HG03159 (cell line): ENCODE results near the gene RMND1.
"Not testable (repeated sequence)": the region's sequence is repeated elsewhere in the genome, so short reads cannot be mapped to it uniquely, and the experiment has no call there.

Experiments used
- ATAC-seq: cut with Tn5 transposase; IDR thresholded peaks from one replicate; pipeline ENCODE4 v1.9.1; 2021; ENCODE audit warnings: mild to moderate bottlenecking, moderate library complexity; ENCODE audit not compliant: unreplicated experiment

Gene RMND1

DNA sequence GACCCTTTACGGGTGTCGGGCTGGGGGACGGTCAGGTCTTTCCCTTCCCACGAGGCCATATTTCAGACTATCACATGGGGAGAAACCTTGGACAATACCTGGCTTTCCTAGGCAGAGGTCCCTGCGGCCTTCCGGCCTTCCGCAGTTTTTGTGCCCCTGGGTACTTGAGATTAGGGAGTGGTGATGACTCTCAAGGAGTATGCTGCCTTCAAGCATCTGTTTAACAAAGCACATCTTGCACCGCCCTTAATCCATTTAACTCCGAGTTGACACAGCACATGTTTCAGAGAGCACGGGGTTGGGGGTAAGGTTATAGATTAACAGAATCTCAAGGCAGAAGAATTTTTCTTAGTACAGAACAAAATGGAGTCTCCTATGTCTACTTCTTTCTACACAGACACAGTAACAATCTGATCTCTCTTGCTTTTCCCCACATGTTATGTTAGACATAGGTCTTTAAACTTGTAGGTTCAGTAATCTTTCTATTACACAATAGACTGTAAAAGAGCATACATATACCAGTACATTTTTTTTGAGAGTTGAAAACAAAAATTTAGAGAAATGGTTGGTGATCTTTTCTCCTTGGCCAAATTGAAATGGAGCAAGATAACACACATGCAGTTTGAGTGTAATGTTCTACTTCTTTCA lies 3.9 kb upstream of the RMND1 start:
- not testable (repeated sequence) for ATAC-seq

DNA sequence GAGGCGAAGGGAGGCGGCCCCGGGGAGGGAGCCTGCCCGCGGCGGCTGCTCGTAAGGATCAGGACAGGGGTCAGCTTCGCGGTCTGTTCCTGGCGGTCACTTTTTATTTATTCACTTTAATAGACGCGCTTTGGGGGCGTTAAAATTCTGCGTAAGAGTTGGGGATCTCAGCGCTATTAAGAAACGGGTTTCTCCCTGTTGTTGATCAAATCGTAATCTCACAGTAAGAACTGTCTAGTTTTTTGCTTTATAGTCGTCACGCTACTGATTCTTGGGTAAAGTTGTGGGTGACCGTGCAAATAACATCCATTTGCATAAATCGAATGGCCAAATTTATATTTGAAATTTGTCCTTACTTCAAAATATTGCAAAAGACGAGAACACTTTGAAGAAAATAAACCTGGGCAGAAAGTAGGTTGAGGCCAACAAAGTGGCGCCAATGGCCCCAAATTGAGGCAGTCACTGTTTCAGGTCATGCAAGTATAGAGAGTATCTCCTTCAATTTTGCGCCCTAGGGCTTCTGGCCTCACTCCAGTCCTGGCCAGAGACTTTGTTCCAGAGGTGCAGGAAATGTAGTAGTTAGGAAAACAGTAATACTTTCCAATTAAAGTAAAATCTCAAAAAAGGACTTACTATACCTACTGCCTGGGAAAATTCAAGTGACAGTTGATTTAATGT lies 963 bp upstream of the RMND1 start:
- ATAC-seq, result no peak

DNA sequence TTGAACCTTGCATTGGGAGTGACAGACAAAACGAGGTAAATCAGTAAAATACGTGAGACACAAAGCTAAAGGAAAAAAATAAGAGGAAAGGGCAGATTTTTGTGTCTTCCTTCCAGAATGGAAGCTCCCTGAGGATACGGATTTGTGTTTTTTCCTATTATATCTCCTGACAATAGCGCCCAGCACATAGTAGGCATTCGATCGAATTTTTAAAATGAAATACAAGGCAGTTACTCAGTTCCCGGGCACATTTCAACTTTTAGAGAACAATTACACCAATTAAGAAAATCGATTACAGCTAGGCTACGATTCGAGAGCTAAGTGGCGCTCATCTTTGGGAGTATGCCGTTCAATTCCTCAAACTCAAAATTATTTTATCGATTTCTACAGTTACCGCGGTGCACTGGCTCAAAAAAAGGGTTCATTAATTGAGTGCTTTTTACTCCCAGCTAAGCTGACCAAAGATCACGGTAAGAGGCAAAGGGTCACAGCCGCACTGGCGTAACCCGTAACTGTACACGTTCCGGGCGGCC lies 443 bp downstream of the RMND1 start:
- peak; percentile 43 for ATAC-seq

DNA sequence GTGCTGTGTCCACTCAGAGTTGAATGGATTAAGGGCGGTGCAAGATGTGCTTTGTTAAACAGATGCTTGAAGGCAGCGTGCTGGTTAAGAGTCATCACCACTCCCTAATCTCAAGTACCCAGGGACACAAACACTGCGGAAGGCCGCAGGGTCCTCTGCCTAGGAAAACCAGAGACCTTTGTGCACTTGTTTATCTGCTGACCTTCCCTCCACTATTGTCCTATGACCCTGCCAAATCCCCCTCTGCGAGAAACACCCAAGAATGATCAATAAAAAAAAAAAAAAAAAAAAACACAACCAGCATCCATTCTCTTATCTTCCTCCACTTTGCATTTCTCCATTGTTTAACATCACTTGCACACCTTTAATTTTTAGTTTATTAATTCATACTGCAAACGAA lies 998 bp downstream of the RMND1 start:
- not testable (repeated sequence) for ATAC-seq

DNA sequence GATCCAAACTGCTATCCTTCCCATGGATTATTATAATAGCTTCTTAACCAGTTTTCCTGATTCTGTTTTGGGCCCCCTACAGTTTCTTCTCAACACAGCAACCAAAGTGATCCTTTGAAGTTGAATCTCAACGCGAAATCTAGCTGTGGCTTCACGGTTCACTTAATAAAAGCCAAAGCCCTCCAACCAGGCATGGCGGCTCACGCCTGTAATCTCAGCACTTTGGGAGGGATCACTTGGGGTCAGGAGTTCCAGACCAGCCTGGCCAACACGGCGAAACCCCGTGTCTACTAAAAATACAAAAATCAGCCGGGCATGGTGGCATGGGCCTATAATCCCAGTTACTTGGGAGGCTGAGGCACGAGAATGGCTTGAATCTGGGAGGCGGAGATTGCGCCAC lies 3.3 kb downstream of the RMND1 start:
- ATAC-seq, result no peak

DNA sequence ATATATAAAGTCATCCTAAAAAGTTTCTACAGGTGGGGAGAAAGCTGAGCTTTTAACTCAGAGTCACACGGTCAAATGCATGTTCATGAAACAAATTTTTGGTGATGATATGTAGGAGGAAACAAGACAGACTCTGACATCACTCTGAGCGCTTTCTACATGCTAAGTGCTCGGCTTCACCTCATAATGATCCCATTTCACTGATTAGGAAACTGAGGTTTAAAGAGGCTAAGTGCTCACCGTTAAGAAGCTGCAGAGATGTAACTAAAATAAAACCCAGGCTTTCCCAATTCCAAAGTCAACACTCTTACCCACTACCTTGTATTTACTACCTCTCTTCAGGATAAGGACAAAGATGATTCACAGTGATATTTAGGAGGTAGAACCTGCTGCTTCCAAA lies 4.7 kb downstream of the RMND1 start:
- ATAC-seq, result no peak

DNA sequence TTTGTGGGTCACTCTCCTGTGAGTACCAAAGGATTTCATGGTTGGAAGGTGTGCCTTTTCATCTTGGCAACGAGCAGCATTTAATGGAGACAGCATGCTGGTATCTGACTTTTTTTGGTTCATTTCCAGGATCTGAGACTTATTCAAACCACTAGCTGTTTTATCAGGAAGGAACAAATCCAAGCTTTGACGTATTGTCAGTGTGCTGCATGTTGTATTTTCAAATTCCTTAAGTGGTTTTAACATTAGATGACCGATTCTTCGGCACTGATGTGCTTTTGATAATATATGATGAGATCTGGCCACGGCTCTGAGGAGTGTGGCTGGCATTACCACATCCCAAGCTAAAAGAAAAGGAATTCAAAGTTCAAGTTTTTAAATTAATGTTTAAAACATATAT lies 6.4 kb downstream of the RMND1 start:
- ATAC-seq, result no peak

DNA sequence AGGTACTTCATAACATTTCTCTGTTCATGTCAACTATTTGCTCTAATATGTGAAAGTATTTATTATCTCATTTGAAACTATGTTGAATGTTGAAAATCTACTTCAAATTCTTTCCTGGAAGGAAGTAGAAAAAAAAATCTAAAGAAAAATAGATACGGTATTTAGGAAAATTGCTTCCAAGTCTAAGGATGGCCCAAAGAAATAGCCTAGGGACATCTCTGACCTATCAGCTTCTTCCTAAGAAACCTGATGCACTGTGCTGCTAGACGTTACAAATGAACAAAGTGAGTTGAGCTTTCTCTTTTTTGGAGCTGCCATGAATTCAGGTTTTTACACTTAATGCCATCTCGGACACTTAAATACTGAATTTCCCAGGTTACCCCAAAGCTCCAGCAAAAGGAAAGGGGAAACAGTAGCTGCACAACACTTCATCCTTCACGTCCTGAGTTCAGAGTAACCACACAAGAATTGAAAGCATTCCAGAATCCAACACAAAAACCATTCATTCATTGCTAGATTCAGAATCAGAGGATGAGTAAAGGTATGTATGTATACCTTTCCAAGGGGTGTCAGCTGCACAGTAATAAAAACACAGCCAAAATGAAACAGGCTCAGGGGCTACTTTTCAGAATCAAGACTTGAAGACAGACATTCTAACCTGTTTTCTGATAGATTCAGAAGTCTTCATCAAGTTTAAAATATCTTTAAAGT lies 7.9 kb downstream of the RMND1 start:
- ATAC-seq, result no peak

DNA sequence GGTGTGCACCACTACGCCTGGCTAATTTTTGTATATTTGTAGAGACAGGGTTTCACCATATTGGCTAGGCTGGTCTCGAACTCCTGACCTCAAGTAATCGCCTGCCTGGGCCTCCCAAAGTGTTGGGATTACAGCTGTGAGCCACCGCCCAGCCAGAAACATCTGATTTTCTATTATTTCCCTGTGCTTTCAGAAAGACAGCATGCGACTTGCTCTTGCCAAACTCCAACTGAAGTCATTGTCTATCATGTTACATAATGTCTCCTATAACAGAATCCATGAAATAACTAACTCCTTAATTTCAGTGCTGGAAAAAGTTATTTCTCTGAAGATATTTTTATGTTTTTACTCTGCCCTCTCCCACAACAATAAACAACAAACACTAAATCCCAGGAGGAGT lies 8.5 kb downstream of the RMND1 start:
- no peak for ATAC-seq

DNA sequence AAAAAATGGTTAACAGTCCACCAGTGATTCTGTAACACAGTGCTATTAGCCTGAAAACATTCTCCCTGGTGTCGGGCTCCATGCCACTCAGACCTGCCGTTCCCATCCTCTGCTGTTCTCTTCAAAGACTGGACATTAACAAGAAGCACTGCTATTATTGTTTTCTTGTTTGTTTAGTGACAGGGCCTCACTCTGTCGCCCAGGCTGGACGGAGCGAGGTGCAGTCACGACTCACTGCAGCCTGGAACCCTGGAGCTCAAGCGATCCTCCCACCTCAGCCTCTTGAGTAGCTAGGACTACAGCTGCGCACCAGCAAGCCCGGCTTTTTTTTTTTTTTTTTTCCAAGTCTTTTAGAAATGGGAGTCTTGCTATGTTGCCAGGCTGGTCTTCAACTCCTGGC lies 9.6 kb downstream of the RMND1 start:
- ATAC-seq, result no peak

DNA sequence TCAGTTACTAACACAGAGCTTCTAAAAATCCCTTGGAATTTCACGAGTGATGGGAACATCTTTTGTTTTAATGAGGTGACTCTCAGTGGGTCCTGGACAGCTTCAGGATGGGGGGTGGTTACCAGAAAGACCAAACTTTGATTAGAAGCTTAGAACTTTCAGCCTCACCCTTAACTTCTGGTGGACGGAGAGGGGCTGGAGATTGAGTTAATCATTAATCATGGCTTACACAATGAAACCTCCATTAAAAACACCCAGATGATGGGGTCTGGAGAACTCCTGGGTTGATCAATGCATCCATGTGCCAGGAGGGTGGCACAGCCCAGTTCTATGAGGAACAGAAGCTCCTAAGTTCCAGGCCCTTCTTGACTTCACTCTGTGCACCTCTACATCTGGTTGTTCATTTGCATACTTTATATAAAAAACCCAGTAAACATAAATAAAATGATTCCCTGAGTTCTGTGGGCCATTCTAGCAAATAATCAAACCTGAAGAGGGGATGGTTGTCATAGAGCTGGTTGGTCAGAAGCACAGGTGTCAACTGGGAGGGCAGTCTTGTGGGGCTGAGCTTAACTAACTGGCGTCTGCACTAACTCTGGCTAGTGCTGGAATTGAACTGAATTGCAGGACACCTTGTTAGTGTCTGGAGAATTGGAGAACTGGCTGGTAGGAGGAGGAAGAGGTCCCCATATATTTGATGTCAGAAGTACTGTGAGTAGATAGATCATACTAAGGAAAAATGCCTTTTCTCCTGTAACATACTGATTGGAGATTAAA lies 10.3 kb downstream of the RMND1 start:
- no peak for ATAC-seq

DNA sequence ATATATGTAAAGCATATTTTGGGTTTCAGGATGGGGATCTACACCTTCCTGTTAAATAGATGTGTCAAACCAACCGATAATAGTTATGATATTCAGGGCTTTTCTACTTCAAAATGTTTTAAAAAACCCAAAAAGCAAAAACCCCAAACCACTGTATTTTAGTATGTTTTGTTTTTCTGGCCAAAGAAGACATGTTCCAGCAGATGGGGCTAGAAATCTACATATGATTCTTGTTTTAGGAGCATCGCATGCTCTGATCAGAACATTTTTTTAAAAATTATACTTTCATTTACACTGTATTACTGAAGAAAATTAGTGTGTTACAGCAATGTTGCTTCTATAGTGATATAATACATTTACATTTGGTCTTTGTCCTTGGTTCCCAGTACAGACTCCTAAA lies 11.0 kb downstream of the RMND1 start:
- peak; percentile 47 for ATAC-seq

DNA sequence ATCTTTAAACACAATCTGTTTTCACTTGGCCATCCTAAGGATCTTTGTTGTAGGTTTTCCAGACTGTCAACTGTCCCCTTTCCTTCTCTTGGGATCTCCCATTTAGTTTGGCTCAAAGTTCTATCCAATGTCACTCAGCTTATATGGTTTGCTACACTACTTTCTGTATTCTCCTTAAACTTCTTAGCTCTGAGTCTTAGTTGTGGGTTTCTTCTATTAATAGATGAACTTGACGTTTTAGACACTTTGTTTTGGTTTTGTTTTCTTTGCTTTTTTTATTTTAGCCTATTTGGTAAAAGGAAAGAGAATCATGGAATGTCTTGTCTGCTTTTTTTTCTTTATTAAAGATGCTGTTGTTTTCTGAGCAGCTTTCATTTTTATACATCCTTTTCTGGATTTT lies 11.4 kb downstream of the RMND1 start:
- ATAC-seq, result peak; percentile 62

DNA sequence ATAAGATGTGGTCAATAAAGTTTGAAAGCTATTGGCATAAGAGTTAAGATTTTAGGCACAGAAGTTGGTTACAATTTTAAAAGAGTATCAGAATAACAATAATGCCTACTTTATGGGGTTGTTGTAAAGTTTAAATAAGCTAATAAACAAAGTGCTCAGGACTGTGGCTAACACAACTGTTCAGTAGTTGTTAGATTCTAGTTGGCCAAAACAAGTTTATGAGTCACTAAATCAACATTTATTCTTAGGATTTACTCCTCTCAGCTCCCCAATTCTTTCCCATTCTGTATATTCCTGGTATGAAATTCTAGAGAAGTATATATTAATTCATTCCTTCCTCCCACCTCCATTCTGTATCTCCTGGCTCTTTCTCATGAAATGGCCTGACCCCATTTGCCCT lies 14.5 kb downstream of the RMND1 start:
- ATAC-seq, result no peak

DNA sequence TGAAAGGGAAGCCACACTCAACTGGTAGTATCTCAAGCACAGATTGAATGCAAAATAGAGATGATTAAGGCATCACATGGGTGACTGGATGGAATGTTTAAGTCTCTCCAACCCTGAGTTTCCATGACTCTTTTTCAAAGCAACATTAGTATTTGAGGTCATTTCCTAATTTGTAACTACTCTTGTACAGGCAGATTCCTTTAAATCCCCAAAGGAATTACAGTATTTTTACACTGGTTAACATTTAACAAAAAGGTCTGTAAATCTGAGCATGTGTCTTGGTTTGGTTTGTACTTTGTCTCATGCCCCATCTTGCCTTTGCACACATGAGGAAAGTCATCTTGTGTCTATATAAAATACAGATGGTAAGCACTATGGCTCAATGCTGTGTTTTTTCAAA lies 15.1 kb downstream of the RMND1 start:
- ATAC-seq, result no peak

DNA sequence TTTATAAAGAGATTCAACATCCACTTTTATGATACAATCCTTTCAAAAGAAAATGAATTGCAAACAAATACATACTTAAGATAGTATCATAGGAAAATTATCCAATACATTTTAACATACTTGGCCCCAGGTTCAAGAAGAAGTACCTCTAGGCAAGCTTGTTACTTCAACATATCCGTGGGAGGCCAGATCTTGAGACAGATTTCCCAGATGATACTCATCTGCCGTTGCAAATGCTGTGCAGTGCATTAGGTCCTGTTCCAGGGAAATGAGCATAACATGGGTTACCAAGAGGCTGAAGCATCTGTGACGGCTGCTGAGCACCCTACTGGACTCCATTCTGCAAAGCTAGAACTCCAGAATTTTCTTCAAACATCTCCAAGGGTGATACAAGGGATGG lies 15.6 kb downstream of the RMND1 start:
- ATAC-seq, result no peak

DNA sequence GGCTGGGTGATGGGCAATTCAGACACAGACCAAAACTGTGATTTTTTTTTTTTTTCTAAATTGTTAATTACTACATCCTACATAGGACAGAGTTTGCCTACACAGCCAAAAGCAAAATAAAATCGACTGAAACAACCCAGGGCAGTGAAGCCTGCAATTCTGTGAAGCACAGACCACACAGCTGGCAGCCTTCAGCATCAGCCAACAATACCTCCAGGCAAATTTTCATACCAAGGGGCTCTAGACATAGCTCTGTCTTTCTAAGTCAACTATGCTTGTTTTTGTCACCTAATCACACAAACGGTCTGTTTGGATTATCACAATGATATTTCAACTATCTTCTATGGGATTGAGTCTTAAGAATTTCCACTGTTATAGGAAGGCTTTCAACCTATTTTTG lies 17.6 kb downstream of the RMND1 start:
- peak; percentile 58 for ATAC-seq

DNA sequence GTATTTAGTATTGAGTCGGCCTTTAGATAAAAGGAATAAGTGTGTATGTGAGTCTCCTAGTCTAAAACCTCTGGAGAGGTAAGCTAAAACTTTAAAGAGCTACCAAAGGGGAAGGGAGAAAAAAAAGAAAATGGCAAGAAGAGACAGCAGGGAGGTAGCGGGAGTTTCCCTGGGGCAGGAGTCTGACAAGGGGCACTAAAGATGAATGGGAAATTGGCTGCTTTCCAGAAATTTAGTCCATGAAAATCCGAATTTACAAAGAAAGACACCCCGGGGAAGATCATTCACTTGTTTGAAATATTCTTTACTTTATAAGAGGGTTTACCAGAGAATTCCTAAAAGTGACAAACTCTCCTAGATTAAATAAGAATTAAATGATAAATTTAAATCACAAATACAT lies 19.3 kb downstream of the RMND1 start:
- ATAC-seq, result no peak

DNA sequence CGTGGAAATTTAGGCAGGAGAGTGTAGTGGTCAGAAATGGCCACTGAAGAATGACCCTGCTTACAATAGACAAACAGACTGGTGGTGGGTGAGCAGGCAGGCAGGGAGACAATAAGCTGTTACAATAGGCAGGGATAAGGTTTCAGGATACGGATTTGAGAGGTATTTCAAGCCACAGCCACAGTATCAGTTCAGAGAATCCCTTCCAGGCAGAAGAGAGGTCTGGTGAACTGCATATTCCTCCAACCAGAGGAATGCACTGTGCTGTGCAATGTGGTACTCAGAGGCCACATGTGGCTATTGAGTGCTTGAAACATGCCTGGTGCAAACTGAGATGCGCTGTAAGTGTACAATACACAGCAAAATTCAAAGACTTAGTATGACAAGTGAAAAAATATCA lies 20.6 kb downstream of the RMND1 start:
- no peak for ATAC-seq

DNA sequence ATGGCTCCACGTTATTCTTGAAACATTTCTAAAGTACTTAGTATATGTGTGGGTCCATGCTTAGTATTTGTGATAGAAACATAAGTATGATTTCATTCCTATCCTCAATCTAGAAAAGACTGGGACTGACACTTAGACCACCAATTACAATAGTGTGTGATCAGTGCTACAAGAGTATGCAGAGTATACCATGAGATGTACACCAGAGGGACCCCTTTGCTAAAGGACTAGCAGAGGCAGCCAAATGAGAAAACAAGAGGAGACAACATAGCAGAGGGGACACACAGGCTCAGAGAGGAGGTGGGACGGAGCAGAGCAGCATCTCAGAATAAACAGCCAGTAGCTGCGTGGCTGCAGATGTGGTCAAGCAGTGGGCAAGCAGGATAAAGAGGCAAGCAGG lies 21.0 kb downstream of the RMND1 start:
- no peak for ATAC-seq

DNA sequence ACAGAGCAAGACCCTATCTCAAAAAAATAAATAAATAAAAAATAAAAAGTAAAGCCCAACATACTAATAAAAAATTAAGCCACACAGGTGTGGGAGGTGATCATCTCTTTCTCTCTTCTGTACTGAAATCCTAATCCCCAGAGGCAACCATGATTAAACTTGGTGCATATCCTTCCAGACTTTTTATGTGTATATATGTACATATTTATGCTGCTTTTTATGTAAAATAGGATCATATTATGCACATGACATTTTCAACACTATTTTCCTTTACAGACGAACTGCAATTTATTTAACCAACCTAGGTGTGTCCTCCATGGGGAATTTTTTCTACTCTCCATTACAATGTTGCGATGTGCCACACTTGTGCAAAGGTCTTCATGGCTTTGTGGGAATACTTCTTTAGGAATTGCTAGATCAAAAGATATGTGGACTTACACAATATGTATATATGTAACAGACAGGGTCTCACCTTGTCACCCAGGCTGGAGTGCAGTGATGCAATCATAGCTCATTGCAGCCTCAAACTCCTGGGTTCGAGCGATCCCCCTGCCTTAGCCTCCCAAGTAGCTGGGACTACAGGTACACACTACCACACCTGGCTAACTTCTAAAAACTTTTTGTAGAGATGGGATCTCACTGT lies 23.7 kb downstream of the RMND1 start:
- no peak for ATAC-seq
